H1 (cell line): ENCODE data around the gene ZNF730. TPM values are rescaled to one million over a fixed set of nuclear protein-coding genes. Genes with fewer than 3 reads are reported as not detected.

Experiments
- CHD7 ChIP-seq: fragments of 300-600 bp; sonication (generic); IDR thresholded peaks from 2 replicates; pipeline ENCODE4 v1.7.1; 2012; ENCODE audit warnings: low read length, moderate library complexity, mild to moderate bottlenecking, inconsistent platforms; ENCODE audit not compliant: insufficient replicate concordance
- polyA plus RNA-seq, 7 experiments: library from polyadenylated mRNA; depleted of rRNA in 3 of 7; stranded (reverse) in 5 of 7; unstranded in 2 of 7; fragments of >200 nt in 5 of 7; fragments of 200-250 nt in 2 of 7; gene quantifications; 1 replicate in 5 of 7; 2 replicates in 1 of 7; 4 replicates in 1 of 7; pipeline versions ENCODE4 v1.2.1 to v1.2.3, GENCODE V29; 2011 to 2013; ENCODE audit warnings: missing spikeins in 2 of 7, mixed read lengths in 2 of 7
- total RNA-seq: library from RNA; stranded (reverse); fragmentation: NEBNext Ultra II Directional; extraction: Animal tissue kit (Norgen Biotek cat#: 25700); gene quantifications from 2 replicates; pipeline ENCODE4 v1.2.1, GENCODE V29; 2021

ZNF730 gene
- total and polyA plus RNA-seq, 2 of the 8 experiments (the other 6 are each of a cell fraction or from before 2014, with no cell fraction given), result 7.0 to 29.4 TPM

GRCh38 chr19:23093832-23094231, 23.0 kb upstream of the ZNF730 start (continued):
- TF ChIP-seq CHD7, result no peak
- TF ChIP-seq, all 59 proteins: peak for 3
